Medulla oblongata (tissue), 1 donor: Measurements from ENCODE around the gene SYNPO2.
A peak's percentile ranks its signal among the peaks of the same experiment; 100 is the strongest.

ENCODE experiments used
- DNase-seq: peaks from one replicate; pipeline ENCODE4 v3.0.0-alpha.2; 2015; ENCODE audit errors: extremely low spot score

Gene SYNPO2

DNA sequence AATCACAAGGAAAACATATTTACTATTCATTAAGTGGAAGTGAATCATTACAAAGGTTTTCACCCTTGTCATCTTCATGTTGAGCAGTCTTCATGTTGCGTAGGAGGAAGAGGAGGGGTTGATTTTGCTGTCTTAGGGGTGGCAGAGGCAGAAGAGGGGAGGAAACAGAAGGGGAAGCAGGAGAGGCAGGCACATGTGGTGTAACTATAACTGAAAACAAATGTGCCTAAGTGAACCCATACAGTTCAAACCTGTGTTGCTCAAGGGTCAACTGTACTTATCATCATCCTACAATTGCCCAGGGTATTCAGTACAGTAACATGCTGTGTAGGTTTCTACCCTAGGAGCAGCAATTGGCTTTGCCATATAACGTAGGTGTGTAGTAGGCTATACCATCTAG is 47.2 kb downstream of the SYNPO2 start:
- no peak for DNase-seq

DNA sequence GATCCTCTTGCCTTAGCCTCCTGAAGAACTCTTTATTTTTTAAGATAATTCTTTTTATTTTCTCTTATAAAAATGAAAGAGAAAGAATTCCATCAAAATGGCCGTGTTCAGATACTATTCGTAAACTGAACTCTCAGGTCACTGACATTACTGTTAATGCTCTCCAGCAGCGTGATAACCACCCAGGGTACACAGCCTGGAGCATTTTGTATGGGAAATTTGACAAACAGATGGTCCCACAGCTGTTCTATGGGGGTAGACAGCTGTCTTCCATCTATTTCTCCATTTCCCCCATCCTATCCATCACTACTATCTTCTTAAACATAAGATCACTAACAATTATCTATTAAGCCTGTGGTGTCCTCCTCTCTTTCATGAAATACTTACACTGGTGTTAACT is 47.8 kb downstream of the SYNPO2 start:
- DNase-seq, result no peak

DNA sequence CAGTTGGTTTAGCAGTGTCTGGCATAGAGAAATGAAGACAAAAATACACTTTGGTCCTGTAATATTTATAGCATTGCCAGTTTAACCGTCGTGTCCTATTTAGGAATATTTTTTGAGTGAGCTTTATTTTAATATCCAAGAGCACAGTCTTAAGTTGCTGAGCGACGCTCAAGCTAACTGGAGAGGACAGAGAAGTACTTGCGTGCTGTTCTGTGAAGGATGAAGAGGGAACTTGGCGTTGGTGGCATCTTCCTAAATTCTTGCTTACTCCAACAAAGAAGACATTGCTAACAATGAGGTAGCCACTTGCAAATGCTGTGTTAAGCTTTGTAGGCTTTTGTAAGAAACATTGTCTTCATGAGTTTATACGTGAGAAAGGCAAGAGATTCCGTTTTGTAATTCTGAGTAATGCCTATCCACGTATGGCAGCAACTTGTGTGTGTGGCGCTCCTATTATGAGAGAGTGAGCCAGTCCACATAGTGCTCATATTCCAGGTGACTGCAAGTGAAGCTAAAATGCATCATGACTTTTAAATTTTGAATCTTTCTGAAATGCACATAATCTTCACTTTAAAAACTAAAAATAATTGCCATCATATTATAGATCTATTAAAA is 50.6 kb downstream of the SYNPO2 start:
- no peak for DNase-seq

- no peak for DNase-seq
Observed at GRCh38 chr4:118941149-118941548, 52.5 kb downstream of the SYNPO2 start.

DNA sequence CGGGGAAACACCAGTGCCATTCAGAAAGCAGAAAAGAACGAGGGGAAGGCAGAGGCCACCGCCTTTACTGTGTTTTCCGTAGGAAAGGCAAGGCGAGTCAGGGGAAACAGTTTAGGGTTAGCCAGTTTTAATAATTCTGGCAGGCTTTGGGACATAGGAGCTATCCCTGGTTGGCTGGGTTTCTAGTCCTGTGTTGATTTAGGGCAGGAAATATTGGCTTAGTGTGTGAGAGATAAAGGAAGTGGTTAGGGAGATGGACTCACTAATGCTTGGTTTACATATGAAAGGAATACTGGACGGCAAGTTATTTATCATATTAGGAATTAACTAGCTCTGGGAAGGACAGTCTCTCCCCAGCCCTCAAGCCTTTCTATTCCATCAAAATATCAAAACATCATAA is 53.1 kb downstream of the SYNPO2 start:
- DNase-seq, result no peak

DNA sequence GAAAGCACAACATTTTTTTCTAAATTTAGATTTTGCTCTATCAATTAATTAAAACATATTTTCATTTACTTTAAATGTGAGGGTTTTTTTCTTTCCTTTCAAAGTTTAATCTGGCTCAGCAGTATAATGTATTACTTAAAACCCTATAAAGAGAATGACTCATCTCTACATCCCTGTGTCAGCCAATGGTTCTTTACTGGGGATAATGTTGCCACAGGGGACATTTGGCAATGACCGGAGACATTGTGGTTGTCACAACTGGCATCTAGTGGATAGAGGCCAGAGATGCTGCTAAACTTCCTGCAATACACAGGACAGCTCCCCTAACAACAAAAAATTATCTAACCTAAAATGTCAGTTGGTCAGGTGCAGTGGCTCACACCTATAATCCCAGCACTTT is 53.8 kb downstream of the SYNPO2 start:
- DNase-seq, result no peak

DNA sequence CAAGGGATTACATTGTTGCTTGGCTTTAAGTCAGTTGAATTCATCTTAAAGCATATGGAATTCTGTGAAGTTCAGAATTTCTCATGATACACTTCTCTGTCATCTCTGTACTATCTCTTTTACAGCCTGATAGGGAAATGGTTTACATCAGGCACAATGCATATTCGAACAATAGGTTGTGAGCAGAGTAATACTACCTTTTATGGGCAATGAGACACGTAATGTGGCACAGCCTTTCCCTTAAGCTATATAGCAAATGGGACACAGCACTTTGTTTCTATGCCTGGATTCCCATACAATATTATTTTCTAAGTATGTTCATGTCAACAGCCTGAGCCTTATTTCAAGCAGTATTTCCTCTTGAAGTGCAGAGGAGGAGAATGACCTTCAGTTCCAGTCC is 58.4 kb downstream of the SYNPO2 start:
- no peak for DNase-seq

DNA sequence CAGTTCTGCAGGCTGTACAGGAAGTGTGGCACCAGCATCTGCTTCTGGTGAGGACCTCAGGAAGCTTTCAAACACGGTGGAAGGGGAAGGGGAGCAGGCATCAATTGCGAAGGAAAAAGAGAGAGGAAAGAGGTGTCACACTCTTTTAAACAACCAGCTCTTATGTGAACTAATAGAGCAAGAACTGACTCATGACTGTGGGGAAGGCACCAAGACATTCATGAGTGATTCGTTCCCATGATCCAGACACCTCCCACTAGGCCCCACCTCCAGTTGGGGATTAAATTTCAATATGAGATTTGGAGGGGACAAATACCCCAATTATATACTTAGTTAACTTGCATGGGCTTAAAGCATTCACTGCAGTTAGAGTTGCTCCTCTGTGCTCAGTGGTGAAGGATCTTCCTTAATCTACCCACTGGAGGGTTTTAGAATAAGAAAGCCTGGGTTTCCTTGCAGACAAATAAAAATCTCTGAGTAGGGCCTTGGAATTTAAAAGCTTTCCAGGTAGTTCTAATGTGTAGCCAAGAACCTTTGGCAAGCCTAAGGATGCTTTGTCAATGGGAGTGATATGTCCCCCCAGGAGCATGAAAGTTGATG is 60.0 kb downstream of the SYNPO2 start:
- no peak for DNase-seq

DNA sequence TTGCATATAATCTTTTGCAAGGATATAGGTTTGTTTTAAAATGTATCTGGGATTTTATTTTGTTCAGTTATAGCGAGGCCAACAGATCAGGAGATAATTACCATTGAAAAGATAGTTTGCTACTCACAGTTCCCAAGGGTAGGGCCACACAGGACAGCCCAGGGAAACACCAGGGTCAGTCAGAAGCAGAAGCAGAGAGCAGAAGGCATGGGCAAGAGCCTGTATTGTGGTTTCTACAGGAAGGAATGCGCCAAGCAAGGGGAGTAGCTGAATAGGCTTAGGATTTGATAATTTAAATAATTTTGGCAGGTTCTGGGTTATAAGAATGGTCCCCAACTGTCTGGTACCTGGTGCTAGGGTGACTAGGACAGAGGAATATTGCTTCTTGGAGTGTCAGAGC is 61.6 kb downstream of the SYNPO2 start:
- no peak for DNase-seq

- no peak for DNase-seq
Observed at GRCh38 chr4:118950929-118951570, 62.4 kb downstream of the SYNPO2 start.

DNA sequence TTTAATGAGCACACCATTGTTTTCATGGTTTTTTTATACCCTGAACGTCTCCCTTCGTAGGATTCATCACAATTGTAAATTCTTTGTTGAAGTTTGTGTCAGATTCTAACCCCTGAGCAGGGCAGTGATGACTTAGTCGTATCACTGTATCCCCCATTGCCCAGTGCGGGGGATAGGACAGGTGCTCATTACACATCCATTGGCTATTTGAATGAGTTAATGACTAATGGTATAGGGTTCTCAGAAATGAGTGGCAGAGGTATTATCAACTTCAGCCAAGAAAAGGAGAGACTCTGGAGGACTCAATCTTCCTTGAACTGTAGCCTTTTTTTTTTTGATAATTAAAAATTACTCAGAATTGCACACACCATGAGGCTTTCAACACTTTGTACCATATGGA is 64.6 kb downstream of the SYNPO2 start:
- no peak for DNase-seq

GRCh38 chr4:118954246-118954645 is 65.6 kb downstream of the SYNPO2 start:
- peak; percentile 68 for DNase-seq

DNA sequence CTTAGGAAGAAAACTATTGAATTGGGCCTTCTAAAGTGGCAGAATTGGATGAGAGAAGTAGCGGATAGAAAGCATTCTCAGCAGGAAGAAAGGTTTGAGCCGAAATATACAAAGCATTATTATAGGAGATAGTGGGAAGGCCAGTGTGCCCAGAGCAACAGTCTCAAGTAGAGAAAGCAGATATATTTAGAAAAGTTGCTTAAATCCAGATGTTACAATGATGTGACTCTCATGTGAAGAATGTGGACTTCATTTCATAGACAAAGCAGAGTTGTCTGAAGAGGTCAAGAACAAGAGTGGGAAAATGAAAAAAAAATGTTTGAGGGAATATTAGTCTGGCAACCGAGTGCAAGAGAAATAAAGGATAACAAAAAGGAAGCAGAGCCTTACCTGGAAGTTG is 66.9 kb downstream of the SYNPO2 start:
- no peak for DNase-seq

DNA sequence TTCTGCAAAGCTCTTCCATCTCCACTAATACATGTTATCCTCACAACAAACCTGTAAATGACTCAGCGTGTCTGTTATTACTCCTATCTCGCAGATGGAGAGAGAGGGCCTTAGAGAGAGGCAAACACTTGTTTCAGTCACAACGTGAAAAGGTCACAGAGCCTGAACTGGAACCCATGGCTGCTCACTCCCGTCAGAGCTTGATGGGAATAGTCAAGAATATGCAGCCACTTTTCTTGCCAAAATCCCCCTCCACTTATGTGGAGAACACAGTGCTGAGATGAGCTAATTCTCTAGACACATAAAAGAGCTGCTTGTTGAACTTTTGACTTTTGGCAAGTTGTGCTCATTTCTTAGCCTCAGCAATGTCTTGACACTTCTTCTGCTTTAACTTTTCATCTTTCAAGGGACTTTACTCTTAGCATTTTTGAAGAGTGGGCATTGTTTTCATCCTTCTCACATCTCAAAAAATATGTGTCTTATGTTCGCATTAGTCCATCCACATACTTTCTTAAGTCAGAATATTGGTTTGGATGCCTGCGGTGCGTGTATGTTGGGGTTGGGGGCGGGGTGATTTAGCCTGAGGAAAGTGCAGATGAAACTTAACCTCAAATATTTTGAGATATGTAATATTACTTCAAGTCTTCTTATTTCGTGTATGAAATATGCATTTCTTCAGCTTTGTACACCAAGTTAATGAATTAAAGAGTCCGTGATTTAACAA is 69.2 kb downstream of the SYNPO2 start:
- no peak for DNase-seq

- no peak for DNase-seq
Observed at GRCh38 chr4:118962540-118962939, 73.9 kb downstream of the SYNPO2 start.

GRCh38 chr4:118964891-118965411 is 76.3 kb downstream of the SYNPO2 start:
- no peak for DNase-seq

- no peak for DNase-seq
Observed at GRCh38 chr4:118967393-118967792, 78.7 kb downstream of the SYNPO2 start.

- peak; percentile 87 for DNase-seq
Observed at GRCh38 chr4:118968005-118968404, 79.4 kb downstream of the SYNPO2 start.

GRCh38 chr4:118968813-118969212 is 80.2 kb downstream of the SYNPO2 start:
- DNase-seq, result no peak

- peak; percentile 72 for DNase-seq
Observed at GRCh38 chr4:118969359-118969758, 80.7 kb downstream of the SYNPO2 start.

- DNase-seq, result no peak
Observed at GRCh38 chr4:118972167-118972566, 83.5 kb downstream of the SYNPO2 start.

DNA sequence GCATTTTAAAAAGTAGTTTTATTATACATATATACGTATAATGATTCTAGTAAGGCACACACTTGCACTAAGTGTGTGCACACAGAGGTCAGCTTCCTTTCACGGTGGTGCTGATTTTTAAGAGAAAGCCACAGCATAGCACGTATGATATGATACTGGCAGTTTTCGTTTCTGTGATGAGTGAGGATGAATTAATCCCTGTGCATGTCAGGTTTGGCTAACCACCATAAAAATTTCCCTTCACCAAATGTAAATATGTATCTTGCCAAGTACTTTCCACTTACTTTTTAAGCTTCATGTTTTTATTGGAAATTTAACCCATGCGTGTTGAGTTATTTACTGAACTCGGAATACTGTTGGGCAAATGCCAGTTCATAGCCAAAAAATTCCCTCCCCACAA is 84.6 kb downstream of the SYNPO2 start:
- DNase-seq, result no peak

DNA sequence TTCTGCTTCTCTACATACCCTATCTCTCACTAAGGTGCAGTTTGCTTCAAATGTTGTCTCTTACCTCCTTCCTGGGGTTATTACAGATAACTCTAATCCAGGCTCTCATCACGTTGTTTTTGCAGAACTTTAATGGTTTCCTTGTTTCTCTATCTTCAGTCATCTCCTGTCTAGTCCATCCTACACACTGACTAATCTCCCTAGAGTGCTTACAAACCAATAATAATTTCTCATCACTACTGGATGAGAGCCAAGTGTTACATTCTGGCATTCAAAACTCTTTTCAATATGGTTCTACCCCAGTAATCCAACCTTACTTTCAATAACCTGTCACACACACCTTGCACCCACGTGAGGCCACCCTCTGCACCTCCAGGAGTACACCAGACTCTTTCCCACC is 86.1 kb downstream of the SYNPO2 start:
- DNase-seq, result no peak
